Esophagus squamous epithelium (tissue), 4 donors: Measurements from ENCODE around the gene DIDO1.

ENCODE experiments used
- POLR2A ChIP-seq, 4 donors: fragments of 450-650 bp; IDR thresholded peaks; one replicate each; pipeline ENCODE4 v1.6.1; 2017; ENCODE audit warnings: antibody characterized with exemption in 4 of 4, mild to moderate bottlenecking in 4 of 4, moderate library complexity in 3 of 4
- TF ChIP-seq, protein P1 (sequence below), 6 experiments: fragments of 450-650 bp in 4 of 6; fragments of 200-600 bp in 2 of 6; sonication (generic) in 2 of 6; IDR thresholded peaks; one replicate each; pipeline ENCODE4 v1.5.1; 2016 to 2019; ENCODE audit warnings: antibody characterized with exemption in 6 of 6, mild to moderate bottlenecking in 4 of 6, moderate library complexity in 4 of 6

DNA sequence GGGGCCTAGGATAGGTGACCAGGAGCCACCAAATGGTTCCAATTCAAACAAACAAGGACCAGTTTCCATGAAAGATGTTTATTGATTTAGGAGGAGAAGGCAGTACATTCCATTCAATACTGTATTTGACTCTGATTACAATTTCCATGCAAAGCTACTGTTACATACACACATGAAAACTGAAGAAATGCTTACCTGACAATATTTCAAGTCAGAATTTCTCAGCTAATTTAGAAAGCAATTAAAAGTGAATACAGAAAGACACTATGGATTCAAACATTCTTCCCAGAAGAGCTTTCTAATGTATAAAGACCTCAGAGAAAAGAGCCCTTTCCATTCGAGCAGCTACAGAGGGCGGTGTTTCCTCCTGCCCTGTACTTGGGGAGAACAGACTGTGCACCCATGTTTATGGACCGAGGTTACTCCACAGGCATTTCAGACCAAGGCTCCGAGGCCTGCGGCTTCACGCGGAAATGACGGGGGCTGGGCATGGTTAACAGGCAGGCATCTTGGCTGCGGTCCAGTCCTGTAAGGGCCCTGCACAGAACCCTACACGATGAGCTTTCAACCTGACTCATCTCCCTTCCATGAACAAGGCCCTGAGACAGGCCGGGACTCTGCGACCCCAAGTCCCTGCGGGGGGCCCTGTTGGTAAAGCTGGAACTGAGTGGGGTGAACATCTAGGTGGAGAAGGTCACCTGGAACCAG lies 39.0 kb downstream of the DIDO1 start:
- no peak for TF ChIP-seq POLR2A (IDR thresholded peaks at IDR 0.05)
- TF ChIP-seq, protein P1, sequence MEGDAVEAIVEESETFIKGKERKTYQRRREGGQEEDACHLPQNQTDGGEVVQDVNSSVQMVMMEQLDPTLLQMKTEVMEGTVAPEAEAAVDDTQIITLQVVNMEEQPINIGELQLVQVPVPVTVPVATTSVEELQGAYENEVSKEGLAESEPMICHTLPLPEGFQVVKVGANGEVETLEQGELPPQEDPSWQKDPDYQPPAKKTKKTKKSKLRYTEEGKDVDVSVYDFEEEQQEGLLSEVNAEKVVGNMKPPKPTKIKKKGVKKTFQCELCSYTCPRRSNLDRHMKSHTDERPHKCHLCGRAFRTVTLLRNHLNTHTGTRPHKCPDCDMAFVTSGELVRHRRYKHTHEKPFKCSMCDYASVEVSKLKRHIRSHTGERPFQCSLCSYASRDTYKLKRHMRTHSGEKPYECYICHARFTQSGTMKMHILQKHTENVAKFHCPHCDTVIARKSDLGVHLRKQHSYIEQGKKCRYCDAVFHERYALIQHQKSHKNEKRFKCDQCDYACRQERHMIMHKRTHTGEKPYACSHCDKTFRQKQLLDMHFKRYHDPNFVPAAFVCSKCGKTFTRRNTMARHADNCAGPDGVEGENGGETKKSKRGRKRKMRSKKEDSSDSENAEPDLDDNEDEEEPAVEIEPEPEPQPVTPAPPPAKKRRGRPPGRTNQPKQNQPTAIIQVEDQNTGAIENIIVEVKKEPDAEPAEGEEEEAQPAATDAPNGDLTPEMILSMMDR (IDR thresholded peaks at IDR 0.05) = no peak
